ENCODE measurements around the gene GTF2H4.
"Not testable (repeated sequence)": the region's sequence is repeated elsewhere in the genome, so short reads cannot be mapped to it uniquely, and the experiment has no call there.

Gene GTF2H4

GRCh38 chr6:30907758-30908591, at the start of gene GTF2H4:
Gene GTF2H4 (plus strand): TSS chr6:30908207.
- H3K27me3 Mint-ChIP-seq: no peaks in the 10 kb centered on the region
- no peaks in the 10 kb centered on the region for H3K9me3 Mint-ChIP-seq
- ATAC-seq (ENCODE audit: low read depth) (peak; percentile 98), DNase-seq (ENCODE audit: low spot score in 2 of 2) (peak; percentile 82 to 86)
- H3K36me3 Mint-ChIP-seq: peaks cover 8% of the 10 kb centered on the region
- peaks cover 19% of the 10 kb centered on the region for H3K4me1 Mint-ChIP-seq
- peak within 1 kb of the TSS; percentile 85 for H3K27ac Mint-ChIP-seq
- H3K4me3 Mint-ChIP-seq: peak within 1 kb of the TSS; percentile 98

DNA sequence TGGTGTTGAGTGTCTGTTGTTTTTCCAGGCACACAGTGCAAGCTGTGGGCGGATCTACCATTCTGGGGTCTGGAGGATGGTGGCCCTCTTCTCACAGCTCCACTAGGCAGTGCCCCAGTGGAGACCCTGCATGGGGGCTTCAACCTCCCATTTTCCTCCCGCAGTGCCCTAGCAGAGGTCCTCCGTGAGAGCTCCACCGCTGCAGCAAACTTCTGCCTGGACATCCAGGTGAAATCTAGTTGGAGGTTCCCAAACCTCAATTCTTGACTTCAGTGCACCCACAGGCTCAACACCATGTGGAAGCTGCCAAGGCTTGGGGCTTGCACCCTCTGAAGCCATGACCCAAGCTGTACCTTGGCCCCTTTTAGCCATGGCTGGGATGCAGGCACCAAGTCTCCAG, 48.3 kb upstream of the GTF2H4 start:
- not testable (repeated sequence) for H3K4me3 Mint-ChIP-seq; H3K9me3 Mint-ChIP-seq; H3K27ac Mint-ChIP-seq; DNase-seq (ENCODE audit: low spot score in 2 of 2); H3K4me1 Mint-ChIP-seq; ATAC-seq (ENCODE audit: low read depth); H3K36me3 Mint-ChIP-seq
- H3K27me3 Mint-ChIP-seq: peaks cover 15% of the 10 kb centered on the region

- H3K27ac Mint-ChIP-seq: no peak overlapping the region
- H3K27me3 Mint-ChIP-seq: peaks cover 10% of the 10 kb centered on the region
- no peaks in the 10 kb centered on the region for H3K4me1 Mint-ChIP-seq
- H3K4me3 Mint-ChIP-seq: no peak overlapping the region
- DNase-seq (ENCODE audit: low spot score in 2 of 2) (no peak), ATAC-seq (ENCODE audit: low read depth) (no peak)
- peaks cover 4% of the 10 kb centered on the region for H3K36me3 Mint-ChIP-seq
- peaks cover 5% of the 10 kb centered on the region for H3K9me3 Mint-ChIP-seq
These were observed 46.6 kb upstream of the GTF2H4 start for GRCh38 chr6:30861257-30862048.

DNA sequence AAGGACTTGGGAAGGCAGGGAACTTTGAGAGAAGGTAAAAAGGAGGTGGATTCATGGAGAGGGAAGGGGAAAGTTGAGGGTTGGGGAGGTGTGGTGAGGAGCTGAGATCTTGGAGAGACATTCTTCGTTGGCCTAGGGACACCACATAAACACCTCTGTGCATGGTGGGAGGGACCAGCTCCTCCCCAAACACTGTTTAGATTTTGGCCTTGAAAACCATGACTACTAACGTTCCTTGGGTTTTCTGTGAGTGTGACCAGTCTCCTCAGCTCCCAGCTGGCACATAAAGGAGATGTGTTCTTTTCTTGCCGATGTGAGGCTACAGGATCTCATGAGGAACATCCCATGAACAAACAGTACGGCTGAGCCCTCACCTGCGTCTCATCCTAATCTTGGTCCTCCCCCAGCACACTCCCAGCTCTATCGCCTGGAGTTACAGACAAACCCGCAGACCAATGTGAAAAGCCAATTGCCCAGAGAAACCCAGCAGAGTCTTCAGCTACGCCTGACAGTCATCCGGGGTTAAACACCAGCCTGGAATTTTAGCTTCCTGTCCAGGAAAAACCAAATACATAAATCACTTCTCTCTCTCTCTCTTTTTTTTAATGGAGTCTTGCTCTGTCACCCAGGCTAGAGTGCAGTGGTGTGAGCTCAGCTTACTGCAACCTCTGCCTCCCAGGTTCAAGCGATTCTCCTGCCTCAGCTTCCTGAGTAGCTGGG, 45.7 kb upstream of the GTF2H4 start:
- Mint-ChIP-seq H3K4me1 (no peaks in the 10 kb centered on the region), H3K27ac (no peak overlapping the region), H3K27me3 (peaks cover 7% of the 10 kb centered on the region), H3K36me3 (peaks cover 7% of the 10 kb centered on the region), H3K4me3 (no peak overlapping the region), H3K9me3 (peaks cover 5% of the 10 kb centered on the region)
- DNase-seq (ENCODE audit: low spot score in 2 of 2) (no peak), ATAC-seq (ENCODE audit: low read depth) (no peak)

DNA sequence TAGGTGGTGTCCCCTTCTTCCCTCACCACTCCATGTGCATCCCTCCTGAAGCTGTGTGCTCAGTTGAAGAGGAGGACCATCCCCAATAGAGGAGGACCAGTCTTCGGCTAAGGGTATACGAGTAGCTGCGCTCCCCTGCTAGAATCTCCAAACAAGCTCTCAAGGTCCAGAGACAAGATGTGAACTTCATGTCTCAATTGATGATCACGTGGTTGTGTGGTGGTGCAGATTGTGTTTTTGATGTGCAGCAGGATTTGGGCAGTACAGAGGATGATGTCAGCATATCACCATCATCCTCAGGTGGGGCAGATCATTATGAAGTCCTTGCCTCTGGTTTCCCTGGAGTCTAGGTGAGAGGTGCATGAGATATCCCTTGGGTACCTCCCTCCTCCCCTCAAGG, 43.7 kb upstream of the GTF2H4 start:
- Mint-ChIP-seq H3K9me3 (peaks cover 7% of the 10 kb centered on the region), H3K4me3 (no peak overlapping the region)
- ATAC-seq (ENCODE audit: low read depth): no peak

DNA sequence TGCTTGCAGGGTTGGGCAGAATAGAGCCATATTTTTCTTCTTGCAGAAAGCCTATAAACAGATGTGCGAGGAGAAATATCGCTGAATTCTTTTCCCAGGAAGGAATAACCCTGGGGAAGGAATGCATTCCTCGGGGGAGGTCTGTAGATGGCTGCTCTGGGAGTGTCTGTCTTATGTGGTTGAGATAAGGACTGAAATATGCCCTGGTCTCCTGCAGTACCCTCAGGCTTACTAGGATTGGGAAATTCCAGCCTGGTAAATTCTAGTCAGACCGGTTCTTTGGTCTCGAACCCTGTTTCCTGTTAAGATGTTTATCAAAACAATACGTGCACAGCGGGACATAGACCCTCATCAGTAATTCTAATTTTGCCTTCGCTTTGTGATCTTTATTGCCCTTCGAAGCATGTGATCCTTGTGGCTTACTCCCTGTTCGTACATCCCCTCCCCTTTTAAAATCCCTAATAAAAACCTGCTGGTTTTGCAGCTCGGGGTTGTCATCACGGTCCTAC, 38.7 kb upstream of the GTF2H4 start:
- H3K27ac Mint-ChIP-seq: not testable (repeated sequence)

More for the DNA sequence above, 43.7 kb upstream of the GTF2H4 start:
- Mint-ChIP-seq H3K27ac (no peak overlapping the region), H3K27me3 (peaks cover 3% of the 10 kb centered on the region), H3K4me1 (no peaks in the 10 kb centered on the region), H3K36me3 (peaks cover 7% of the 10 kb centered on the region)
- no peak for DNase-seq (ENCODE audit: low spot score in 2 of 2)

DNA sequence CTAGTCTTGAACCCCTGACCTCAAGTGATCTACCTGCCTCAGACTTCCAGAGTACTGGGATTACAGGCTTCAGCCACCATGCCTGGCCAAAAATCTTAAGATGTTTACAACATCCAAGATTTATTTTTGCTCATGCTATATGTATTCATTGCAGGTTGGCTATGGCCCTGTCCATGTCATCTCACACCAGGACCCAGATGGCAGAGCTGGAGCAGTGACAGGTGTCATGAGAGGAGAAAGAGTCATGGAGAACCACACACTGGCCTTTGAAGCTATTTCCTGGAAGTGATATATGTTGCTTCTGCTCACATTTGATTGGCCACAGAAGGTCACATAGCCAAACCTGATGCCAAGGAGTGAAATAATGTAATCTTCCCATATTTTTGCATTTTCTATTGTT, 37.5 kb upstream of the GTF2H4 start:
- H3K36me3 Mint-ChIP-seq: peaks cover 6% of the 10 kb centered on the region
- DNase-seq (ENCODE audit: low spot score in 2 of 2) (no peak), ATAC-seq (ENCODE audit: low read depth) (no peak)
- peaks cover 16% of the 10 kb centered on the region for H3K9me3 Mint-ChIP-seq
- H3K4me3 Mint-ChIP-seq: no peak overlapping the region
- H3K4me1 Mint-ChIP-seq: no peaks in the 10 kb centered on the region
- no peak overlapping the region for H3K27ac Mint-ChIP-seq
- peaks cover 8% of the 10 kb centered on the region for H3K27me3 Mint-ChIP-seq

More for the DNA sequence above, 38.7 kb upstream of the GTF2H4 start:
- not testable (repeated sequence) for H3K4me1 Mint-ChIP-seq; ATAC-seq (ENCODE audit: low read depth); DNase-seq (ENCODE audit: low spot score in 2 of 2); H3K36me3 Mint-ChIP-seq; H3K4me3 Mint-ChIP-seq; H3K27me3 Mint-ChIP-seq
- peaks cover 16% of the 10 kb centered on the region for H3K9me3 Mint-ChIP-seq

DNA sequence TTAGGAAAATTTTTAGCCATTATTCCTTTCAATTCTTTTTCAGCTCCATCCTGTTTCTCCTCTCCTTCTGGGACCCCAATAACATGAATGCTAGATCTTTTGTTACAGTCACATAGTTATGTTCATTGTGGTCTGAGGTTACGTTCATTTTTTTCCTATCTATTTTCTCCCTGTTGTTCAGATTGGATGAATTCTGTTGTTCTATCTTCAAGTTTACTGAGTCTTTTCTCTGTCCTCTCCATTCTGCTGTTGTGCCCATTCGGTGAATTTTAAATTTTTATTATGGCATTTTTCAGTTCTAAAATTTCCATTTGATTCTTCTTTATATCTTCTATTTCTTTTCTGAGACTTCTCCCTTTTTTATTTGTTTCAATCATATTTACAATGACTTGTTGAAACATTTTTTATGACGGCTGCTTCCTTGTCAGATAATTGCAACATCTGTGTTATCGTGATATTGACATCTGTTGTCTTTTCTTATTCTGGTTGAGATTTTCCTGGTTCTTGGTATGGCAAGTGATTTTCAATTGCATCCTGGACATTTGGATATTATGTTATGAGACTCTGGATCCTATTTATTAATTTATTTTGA, 36.3 kb upstream of the GTF2H4 start:
- peaks cover 8% of the 10 kb centered on the region for H3K27me3 Mint-ChIP-seq
- H3K36me3 Mint-ChIP-seq: peaks cover 4% of the 10 kb centered on the region
- peaks cover 16% of the 10 kb centered on the region for H3K9me3 Mint-ChIP-seq
- no peaks in the 10 kb centered on the region for H3K4me1 Mint-ChIP-seq
- DNase-seq (ENCODE audit: low spot score in 2 of 2) (no peak), ATAC-seq (ENCODE audit: low read depth) (no peak)
- H3K4me3 Mint-ChIP-seq: no peak overlapping the region
- no peak overlapping the region for H3K27ac Mint-ChIP-seq

- Mint-ChIP-seq H3K27ac (no peak overlapping the region), H3K4me3 (no peak overlapping the region), H3K36me3 (peaks cover 4% of the 10 kb centered on the region), H3K27me3 (peaks cover 8% of the 10 kb centered on the region), H3K4me1 (peaks cover 8% of the 10 kb centered on the region), H3K9me3 (peaks cover 16% of the 10 kb centered on the region)
- ATAC-seq (ENCODE audit: low read depth) (no peak), DNase-seq (ENCODE audit: low spot score in 2 of 2) (no peak)
These were observed 34.8 kb upstream of the GTF2H4 start for GRCh38 chr6:30873137-30873640.

GRCh38 chr6:30873795-30874194, 34.2 kb upstream of the GTF2H4 start:
- peaks cover 16% of the 10 kb centered on the region for H3K9me3 Mint-ChIP-seq

DNA sequence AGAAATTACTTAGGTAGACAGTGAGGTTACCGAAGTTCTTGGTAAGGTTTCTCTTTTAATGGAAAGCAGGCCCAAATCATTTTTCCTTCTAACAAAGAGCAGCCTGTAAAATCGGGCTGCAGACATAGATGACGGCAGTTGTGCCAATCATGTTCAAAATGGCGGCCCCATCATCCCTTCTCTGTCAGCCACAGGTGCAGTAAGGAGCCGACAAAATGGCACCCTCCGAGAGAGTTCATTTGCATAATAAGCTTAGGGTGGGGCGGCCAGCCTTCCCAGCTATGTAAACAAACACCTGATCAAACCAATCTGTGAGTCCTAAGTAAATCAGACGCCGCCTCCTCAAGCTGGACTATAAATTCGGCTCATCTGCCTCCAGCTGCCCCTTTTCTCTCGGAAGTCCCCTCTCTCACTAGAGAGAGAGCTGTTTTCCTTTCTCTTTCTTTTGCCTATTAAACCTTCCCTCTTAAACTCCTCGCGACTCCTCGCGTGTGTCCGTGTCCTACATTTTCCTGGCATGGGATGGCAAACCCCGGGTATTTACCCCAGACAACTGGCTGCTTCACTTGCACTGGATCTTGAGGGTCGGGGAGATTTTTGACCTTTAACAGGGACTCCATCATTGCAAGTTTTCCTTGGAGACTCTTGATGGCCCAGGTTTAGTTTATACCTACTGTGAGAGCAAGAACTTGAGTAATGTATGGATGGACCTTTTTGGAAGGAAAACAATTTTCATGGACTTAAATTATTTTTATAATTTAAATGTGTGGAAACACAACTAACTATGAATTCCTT, 32.6 kb upstream of the GTF2H4 start:
- no peak for ATAC-seq (ENCODE audit: low read depth)
- Mint-ChIP-seq H3K27me3 (peaks cover 8% of the 10 kb centered on the region), H3K4me1 (peaks cover 16% of the 10 kb centered on the region), H3K9me3 (peaks cover 10% of the 10 kb centered on the region), H3K4me3 (no peak overlapping the region), H3K27ac (no peak overlapping the region), H3K36me3 (peaks cover 4% of the 10 kb centered on the region)
- DNase-seq (ENCODE audit: low spot score in 2 of 2): no peak

More at GRCh38 chr6:30873795-30874194, 34.2 kb upstream of the GTF2H4 start:
- H3K27me3 Mint-ChIP-seq; DNase-seq (ENCODE audit: low spot score in 2 of 2); H3K27ac Mint-ChIP-seq; ATAC-seq (ENCODE audit: low read depth); H3K4me3 Mint-ChIP-seq; H3K36me3 Mint-ChIP-seq: not testable (repeated sequence)
- H3K4me1 Mint-ChIP-seq: peaks cover 11% of the 10 kb centered on the region

- Mint-ChIP-seq H3K4me1 (peaks cover 18% of the 10 kb centered on the region), H3K27ac (no peak overlapping the region), H3K27me3 (peaks cover 5% of the 10 kb centered on the region), H3K9me3 (peaks cover 8% of the 10 kb centered on the region), H3K36me3 (peaks cover 4% of the 10 kb centered on the region), H3K4me3 (no peak overlapping the region)
- no peak for ATAC-seq (ENCODE audit: low read depth)
- DNase-seq (ENCODE audit: low spot score in 2 of 2): no peak
These were observed 31.8 kb upstream of the GTF2H4 start for GRCh38 chr6:30876039-30876730.
